ENCODE data around the gene PKNOX1.
"Not testable (repeated sequence)": the region's sequence is repeated elsewhere in the genome, so short reads cannot be mapped to it uniquely, and the experiment has no call there.

The PKNOX1 gene

DNA sequence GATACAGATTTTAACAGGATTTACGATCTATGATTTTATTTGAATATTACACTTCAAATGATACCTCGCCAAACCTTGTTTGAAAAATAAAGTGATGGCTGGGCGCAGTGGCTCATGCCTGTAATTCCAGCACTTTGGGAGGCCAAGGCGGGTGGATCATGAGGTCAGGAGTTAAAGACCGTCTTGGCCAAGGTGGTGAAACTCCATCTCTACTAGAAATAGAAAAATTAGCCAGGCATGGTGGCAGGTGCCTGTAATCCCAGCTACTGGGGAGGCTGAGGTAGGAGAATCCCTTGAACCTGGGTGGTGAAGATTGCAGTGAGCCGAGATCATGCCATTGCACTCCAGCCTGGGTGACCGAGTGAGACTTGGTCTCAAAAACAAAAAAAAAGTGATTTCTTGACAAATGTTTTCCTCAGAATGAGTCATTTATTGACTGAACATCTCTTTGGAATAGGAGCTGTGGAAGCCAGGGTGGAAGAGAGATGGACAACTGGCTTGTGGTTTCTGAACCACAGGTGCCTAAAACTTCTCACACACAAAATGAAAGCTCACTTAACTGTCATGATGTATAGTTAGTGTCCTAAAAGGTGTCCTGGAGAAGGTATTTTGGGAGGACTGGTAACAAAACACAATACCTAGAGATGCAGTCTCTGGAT, 11.9 kb downstream of the PKNOX1 start:
- FAIRE-seq: no peak

DNA sequence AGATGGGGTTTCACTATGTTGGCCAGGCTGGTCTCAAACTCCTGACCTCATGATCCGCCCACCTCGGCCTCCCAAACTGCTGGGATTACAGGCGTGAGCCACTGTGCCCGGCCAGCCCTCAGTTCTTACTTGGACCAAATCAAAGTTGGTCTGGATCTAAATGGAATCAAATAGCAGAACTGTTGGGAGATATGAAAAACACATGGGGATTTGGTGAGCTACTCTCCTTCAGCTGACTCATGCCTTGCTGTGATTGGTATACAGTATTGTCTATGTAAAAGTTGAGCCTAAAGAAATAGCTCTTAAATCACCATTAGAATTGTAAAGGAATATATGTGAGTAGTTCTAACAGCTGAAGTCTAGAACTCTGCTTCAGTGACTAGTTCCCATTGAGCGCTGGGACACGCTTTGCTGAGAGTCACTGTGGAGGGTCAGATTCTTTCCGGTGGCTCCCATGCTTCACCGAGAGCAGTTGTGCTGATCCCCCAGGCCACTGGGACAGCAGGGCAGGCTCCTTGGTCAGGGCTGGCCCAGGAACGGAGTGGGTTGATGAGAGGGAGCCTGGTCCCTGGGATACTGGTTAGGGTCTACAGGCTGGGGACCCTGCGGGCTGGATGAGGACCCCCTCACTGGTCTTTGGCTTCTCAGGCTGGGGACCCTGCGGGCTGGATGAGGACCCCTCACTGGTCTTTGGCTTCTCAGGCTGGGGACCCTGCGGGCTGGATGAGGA, 14.0 kb downstream of the PKNOX1 start:
- no peak for FAIRE-seq

DNA sequence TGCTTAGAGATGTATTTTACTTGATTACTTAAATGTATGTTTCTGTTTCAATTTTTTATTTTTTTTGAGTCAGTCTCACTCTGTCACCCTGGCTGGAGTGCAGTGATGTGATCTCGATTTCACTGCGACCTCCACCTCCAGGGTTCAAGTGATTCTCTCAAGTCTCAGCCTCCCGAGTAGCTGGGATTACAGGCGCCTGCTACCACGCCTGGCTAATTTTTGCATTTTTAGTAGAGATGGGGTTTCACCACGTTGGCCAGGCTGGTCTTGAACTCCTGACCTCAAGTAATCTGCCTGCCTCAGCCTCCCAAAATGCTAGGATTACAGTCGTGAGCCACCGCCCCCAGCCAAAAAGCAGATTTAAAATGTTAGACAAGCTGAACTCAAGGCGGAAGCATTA, 15.0 kb downstream of the PKNOX1 start:
- FAIRE-seq: not testable (repeated sequence)

DNA sequence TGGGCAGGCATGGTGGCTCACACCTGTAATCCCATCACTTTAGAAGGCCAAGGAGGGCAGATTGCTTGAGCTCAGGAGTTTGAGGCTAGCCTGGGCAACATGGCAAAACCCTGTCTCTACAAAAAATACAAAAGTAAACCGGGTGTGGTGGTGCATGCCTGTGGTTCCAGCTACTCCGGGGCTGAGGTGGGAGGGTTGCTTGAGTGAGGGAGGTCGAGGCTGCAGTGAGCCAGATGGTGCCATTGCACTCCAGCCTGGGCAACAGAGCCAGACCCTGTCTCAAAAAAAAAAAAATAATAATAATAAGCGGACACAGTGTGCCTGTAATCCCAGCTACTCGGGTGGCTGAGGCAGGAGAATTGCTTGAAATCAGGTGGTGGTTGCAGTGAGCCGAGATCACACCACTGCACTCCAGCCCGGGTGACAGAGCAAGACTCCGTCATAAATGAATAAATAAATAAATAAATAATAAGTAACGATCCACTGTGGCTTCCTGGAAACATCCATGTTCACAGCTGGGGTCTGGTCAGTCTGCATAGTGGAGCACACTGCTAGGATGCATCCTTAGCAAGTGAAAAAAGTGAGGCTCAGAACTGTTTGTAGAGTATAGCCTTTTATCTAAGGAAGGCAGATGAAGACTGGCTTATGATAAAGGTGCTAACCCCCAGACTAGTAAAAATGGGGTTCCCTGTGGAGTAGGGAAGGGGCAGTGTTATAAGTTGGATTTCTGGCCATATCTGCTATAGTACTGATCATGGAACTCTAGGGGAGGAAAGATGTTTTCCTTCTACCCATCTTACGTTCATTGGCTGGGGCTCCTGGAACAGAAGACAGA, 15.7 kb downstream of the PKNOX1 start:
- FAIRE-seq: no peak

DNA sequence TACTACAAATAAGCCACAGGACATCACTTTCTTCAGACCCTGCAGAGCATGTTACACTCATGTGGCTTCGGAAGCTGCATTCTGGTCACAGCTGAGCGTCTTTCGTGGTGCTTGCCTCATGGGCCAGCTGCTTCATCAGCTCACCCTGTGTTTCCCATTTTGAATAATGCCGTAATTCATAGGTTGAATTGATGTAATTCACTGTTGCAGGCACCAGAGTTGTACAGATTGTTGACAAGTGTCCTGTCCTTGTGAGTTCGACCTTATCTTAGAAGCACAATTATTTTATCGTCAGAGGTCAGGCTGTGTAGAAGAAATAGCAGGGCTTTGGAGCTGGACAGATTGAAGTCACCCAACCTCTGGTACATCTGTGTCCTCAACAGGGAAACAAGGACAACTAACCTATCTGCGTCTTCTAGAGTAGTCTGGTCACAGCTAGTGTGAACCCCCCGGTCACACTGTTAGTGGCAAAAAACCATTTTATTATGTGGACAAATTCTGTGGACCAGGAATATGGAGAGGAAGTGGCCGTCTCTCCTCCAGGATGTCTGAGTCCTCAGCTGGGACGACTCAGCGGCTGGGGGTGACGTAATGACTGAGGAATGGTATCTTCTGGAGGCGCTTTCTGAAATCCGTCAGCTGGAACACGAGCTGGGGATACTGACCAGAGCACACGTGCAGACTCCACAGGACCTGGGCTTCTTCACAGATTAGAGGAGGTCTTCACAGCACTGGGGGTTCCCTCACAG, 17.8 kb downstream of the PKNOX1 start:
- no peak for FAIRE-seq

DNA sequence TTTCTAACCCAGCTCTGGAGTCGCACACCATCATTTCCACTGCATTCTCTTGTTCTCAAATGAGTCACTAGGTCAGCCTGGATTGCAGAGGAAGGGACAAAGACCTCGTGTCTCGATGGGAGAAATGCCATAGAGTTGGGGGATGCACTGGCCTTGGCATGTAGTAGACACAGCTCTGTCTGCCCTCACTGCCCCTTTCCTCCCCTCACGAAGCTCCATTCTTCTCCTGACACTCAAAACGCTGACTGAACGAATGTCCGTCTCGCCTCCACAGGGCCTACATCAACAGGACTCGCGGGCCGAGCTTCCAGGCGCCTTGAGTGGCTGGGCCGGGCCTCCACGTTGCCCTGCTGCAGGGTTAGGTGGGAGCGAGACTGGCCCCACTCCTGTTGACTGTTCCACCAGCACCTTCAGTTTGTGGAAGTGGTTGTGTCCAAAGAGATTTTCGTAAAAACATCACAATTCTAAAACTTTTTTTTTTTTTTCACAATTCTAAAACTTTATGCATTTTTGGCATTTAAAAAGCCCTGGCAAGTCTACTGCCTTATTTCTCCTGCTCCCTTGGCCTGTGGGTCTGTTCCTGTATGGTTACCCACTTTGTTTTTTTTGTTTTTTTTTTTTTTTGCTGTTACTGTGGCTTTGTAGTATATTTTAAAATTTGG, 18.8 kb downstream of the PKNOX1 start:
- no peak for FAIRE-seq

DNA sequence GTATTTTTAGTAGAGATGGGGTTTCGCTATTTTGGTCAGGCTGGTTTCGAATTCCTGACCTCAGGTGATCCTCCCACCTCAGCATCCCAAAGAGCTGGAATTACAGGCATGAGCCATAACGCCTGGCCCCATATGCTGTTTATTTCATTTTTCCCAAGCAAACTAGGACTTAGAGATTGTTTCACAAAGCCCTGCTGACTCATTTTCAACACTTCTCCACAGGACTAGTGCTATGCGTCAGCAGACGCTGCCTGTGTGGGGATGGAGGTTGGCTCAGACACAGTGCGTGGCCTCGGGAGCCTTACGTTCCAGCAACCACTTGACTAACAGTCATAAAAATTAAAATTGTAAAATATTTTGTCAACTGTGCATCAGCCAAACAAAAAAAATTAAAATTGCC, 22.7 kb downstream of the PKNOX1 start:
- FAIRE-seq: peak; percentile 43

DNA sequence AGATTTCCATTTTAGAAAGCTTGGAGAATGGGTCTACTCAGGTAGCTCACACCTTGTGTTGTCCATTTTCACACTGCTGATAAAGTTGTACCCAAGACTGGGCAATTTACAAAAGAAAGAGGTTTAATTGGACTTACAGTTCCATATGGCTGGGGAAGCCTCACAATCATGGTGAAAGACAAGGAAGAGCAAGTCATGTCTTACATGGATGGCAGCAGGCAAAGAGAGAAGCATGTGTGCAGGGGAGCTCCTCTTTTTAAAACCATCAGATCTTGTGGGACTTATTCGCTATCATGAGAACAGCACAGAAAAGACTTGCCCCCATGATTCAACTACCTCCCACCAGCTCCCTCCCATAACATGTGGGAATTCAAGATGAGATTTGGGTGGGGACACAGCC, 23.6 kb downstream of the PKNOX1 start:
- not testable (repeated sequence) for FAIRE-seq

DNA sequence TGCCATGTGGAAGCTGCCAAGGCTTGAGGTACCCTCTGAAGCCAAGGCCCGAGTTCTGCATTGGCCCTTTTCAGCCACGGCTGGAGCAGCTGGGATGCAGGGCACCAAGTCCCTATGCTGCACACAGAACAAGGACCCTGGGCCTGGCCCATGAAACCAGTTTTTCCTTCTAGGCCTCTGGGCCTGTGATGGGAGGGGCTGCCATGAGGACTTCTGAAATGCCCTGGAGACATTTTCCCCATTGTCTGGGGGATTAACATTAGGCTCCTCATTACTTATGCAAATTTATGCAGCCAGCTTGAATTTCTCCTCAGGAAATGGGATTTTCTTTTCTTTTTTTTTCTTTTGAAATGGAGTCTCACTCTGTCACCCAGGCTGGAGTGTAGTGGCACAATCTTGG, 24.8 kb downstream of the PKNOX1 start:
- FAIRE-seq: not testable (repeated sequence)

DNA sequence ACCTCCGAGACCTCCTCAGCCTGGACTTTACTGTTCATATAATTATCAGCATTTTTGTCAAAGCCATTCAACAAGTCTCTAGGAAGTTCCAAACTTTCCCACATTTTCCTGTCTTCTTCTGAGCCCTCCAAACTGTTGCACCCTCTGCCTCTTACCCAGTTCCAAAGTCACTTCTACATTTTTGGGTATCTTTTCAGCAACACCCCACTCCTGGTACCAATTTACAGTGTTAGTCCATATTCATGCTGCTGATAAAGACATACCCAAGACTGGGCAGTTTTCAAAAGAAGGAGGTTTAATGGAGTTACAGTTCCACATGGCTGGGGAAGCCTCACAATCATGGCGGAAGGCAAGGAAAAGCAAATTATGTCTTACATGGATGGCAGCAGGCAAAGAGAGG, 25.7 kb downstream of the PKNOX1 start:
- not testable (repeated sequence) for FAIRE-seq

DNA sequence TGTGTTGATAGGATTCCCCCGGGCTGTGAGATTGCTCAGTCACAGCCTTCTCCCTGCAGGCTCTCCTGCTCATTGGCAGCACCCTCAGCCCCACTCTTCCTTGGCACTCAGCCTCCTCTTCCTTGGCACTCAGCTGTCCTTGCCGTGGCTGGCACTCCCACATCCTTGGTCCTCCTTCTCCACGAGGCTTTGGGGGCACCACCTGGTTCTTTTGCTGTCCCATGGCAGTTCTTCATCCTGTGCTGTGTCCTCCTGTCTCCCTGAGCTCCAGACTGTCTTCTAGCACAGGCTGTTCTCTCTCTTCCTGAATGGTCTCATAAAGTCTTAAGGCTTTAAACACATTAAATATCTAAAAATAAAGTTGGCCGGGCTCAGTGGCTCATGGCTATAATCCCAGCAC, 27.0 kb downstream of the PKNOX1 start:
- FAIRE-seq: no peak

DNA sequence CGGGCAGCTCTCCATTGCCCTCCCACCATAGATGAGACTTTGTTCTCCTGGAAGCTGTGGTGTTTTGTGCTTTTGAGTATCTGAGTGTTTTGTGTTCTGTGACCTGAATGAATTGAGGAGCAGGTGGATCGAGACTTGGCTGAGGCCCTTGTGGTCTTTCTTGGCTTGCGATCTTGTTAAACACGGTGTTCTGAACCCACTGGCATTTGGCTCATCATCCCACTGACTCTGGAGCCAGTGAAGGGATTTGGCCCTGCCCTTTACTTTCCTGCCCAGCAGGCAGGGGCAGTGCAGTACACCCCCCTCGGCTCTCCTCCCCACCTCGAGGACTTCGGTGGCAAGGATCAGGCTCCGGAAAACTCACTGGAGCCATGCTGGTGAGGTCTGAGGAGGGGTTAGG, 30.6 kb downstream of the PKNOX1 start:
- no peak for FAIRE-seq

DNA sequence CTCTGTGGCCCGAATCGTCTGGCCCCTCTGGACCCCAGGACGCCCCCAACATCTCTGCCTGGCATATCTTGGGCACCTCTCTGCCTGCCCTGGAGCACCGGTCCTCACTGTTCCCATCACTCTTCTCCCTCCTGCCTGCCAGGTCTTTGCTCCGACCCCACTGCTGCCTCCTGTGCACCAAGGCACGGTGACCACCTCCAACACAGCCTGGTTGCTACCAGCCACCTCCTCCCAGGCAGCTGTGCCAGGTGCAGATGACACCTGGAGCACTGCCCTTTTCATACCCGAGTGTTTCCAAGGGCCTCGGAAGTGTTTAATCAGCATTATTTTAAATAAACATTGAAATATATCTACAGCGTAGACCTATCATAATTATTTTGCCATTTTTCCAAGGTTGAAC, 31.3 kb downstream of the PKNOX1 start:
- FAIRE-seq: no peak

DNA sequence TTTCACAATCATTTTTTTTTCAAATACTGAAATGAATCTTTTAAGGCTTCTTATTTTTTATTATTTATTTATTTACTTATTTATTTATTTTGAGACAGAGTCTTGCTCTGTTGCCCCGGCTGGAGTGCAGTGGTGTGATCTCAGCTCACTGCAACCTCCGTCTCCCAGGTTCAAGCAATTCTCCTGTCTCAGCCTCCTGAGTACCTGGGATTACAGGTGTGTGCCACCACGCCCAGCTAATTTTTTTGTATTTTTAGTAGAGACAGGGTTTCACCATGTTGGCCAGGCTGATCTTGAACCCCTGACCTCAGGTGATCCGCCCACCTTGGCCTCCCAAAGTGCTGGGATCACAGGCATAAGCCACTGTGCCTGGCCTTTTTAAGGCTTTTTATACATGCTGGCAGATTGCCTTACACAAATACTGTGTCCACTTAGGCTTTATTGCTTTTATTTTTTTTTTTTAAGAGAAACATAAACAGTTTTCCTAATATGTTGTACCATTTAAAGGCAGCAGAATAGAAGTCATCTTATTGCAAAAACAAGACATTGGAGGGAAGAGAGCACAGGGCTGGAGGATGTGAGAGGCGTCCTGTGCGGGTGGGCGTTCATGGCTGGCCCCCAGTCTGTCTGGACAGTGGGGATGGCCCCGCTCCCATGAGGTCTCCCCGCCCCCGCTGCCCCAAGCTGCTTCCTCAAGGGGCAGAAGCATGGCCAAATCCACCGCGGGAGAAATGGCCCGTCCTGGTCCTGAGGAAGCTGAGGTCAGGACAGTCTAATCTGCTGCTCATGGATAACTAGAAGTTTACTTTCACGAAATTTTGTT, 31.9 kb downstream of the PKNOX1 start:
- peak; percentile 92 for FAIRE-seq

DNA sequence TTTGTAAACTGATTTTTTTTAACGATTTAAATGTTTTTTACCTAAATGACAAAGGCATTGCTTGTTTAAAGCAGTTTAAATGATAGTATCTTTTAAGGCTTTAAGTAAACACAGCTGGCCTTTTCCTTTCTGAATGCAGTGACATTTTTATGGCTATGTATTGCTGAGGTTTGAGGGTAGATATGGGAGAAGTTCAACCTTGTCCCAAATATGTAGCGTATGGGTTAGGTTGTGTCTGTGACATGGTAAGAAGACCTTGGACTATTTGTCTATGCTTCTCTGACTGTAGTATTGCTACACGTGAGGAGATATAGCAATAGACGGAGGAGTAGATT, 32.5 kb downstream of the PKNOX1 start:
- no peak for FAIRE-seq

DNA sequence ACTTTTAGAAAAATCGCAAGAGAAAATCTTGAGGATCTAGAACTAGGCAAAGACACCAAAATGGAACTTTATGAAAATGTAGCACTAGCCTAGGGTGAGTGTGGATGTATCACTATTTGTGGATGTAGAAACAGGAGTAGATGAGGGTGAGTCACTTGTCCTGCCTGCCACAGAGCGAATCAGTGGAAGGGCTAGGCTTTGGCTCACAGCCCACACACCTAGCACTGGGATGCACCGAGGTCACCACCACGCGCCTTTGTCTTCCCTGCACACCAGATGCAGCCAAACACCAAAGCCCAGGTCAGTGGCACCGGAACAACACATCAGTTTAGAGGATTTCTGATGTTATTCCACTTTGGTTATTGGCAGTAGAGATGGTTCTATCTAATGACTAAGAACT, 38.2 kb downstream of the PKNOX1 start:
- no peak for FAIRE-seq

DNA sequence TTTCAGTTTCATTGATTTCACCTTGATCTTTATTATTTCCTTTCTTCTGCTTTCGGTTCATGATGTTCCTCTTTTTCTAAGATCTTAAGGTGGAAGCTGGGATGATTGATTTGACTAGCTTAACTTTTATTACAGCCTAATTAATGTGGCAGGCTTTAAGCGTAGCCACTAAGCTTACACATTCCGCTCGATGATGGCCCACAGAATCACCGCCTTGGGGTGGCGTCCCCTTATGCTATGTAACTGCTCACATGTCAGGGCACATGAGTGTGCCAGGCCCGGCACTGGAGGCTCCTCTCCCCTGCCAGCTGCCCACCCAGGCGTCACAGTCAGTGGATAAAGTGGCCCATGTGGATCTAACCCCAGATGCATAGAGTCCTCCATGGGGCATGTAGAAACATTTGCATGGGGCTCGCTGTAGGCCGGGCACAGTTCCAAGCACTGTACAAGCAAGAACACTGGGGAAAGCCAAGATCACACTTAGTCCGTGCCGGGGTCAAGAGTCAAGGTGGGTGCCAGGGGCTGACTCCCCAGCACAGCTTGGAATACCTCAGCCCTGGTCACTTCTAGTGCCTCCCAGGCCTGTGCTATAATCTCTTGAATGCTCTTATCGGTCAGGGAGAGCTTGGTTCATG, 41.7 kb downstream of the PKNOX1 start:
- FAIRE-seq: no peak

DNA sequence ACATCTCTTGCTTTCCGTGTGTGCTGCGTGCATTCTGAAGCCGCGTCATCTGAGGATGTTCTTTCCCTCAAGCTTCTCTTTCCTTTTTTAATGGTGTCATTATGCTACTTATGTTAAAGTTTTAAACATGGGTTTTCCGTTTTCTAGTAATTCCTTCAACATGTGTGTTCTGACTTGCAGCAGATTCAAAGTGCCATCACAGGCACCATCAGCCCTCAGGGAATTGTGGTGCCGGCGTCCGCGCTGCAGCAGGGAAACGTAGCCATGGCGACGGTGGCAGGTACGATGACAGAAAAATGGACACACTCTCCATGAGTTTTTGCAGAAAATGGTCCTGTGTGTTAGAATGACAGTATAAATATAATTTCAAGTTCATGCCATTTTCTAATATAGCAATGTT, 42.4 kb downstream of the PKNOX1 start:
- FAIRE-seq: no peak

DNA sequence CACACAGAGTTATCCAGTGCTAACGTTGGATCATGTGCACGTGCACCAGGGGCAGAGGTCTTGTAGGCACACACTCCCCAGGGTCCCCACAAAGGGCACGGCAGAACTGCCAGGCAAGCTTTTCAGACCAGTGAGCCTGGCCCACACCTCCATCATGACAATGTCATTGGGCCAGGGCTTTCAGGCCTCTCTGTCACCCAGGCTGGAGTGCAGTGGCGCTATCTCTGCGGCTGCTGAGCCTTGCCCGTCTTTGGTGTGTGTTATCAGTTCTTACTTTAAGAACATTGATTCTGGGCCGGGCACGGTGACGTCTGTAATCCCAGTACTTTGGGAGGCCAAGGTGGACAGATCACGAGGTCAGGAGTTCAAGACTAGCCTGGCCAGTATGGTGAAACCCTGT, 44.2 kb downstream of the PKNOX1 start:
- FAIRE-seq: no peak

DNA sequence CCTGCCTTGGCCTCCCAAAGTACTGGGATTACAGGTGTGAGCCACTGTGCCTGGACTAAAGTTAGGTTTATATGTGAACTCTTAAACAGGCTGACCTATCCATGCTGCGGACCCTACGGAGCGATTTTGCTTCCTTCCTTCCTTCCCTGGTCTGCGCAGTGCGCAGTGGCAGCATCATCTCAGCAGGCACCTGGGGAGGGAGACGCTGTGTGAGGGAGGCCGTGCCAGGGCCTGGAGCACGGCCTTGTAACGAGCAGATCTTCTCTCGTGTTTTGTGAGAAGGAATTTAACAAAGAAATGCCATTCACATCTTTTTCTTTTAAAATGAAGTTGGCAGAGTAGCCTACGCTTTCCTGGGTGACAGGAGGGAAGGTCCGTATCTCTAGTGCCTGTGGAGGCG, 45.8 kb downstream of the PKNOX1 start:
- no peak for FAIRE-seq

DNA sequence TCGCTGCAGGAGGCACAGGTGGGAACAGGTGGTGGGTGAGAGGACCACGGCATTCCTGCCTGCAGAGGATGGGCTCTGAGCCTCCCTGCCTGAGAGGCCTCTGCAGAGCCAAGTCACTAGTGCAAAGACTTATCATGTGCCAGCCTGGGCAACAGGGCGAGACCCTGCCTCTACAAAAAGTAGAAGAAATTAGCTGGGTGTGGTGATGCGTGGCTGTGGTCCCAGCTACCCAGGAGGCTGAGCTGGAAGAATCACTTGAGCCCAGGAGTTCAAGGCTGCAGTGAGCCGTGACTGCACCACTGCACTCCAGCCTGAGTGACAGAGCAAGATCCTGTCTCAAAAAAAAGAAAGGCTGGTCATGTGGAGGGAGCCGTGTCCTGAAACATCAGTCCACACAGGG, 46.4 kb downstream of the PKNOX1 start:
- FAIRE-seq: no peak
